SK-N-SH (cell line): ENCODE data around the gene CPED1. TPM values are rescaled to one million over a fixed set of nuclear protein-coding genes. Genes with fewer than 3 reads are reported as not detected.
A peak's percentile ranks its signal among the peaks of the same experiment; 100 is the strongest.

ENCODE experiments used
- CTCF ChIA-PET: fragments of 300-600, 350-600 bp; formaldehyde crosslinking; extraction: SDS; loops from one replicate; lab custom pipeline; 2021; lab: Yijun Ruan, JAX
- POLR2A ChIA-PET: fragments of 350-600 bp; sonication (Branson Sonifier 250); formaldehyde crosslinking; extraction: SDS; loops from one replicate; lab custom pipeline; 2020; ENCODE audit warnings: antibody characterized with exemption, inconsistent platforms; lab: Yijun Ruan, JAX
- DNase-seq: peaks from one replicate; pipeline ENCODE4 v3.0.0; 2012
- H2AFZ ChIP-seq: fragments of 200-600 bp; sonication (generic); 2 replicates; pipeline ENCODE4 v1.8.1; 2016; ENCODE audit warnings: antibody characterized with exemption, mild to moderate bottlenecking, low read depth
- H3F3A ChIP-seq: fragments of 200-600 bp; sonication (generic); replicated peaks from 2 replicates; pipeline ENCODE3; 2016; ENCODE audit warnings: antibody characterized with exemption, mild to moderate bottlenecking; ENCODE audit not compliant: insufficient read depth
- H3K27ac ChIP-seq, 2 experiments: fragments of 200-500 bp in 1 of 2; fragments of 200-600 bp in 1 of 2; sonication (Bioruptor generic) in 1 of 2; sonication (generic), shearing (Covaris generic) in 1 of 2; 2 replicates each; pipeline versions ENCODE4 v1.5.1 to v1.6.1; 2014 to 2016; ENCODE audit warnings: low read depth in 2 of 2, inconsistent platforms in 1 of 2, low read length in 1 of 2, mild to moderate bottlenecking in 1 of 2, mixed read lengths in 1 of 2
- H3K27me3 ChIP-seq: fragments of 200-600 bp; sonication (generic), shearing (Covaris generic); 2 replicates; pipeline ENCODE4 v1.6.1; 2016; ENCODE audit warnings: mixed run types; ENCODE audit not compliant: insufficient read depth
- H3K36me3 ChIP-seq, 2 experiments: fragments of 200-500 bp in 1 of 2; fragments of 200-600 bp in 1 of 2; sonication (Bioruptor generic) in 1 of 2; sonication (generic) in 1 of 2; replicated peaks in 1 of 2; 2 replicates each; pipeline versions ENCODE3 to v1.5.1; 2014 to 2016; ENCODE audit warnings: low read length in 1 of 2, mild to moderate bottlenecking in 1 of 2; ENCODE audit not compliant: insufficient read depth in 2 of 2, control insufficient read depth in 1 of 2
- H3K4me1 ChIP-seq, 2 experiments: fragments of 200-500 bp in 1 of 2; fragments of 200-600 bp in 1 of 2; sonication (Bioruptor generic) in 1 of 2; sonication (generic), shearing (Covaris generic) in 1 of 2; 2 replicates each; pipeline versions ENCODE4 v1.5.1 to v1.6.1; 2014 to 2016; ENCODE audit warnings: low read depth in 1 of 2, low read length in 1 of 2, mixed run types in 1 of 2; ENCODE audit not compliant: insufficient read depth in 2 of 2, control insufficient read depth in 1 of 2
- H3K4me2 ChIP-seq: fragments of 200-600 bp; sonication (generic), shearing (Covaris generic); 2 replicates; pipeline ENCODE4 v1.6.1; 2017; ENCODE audit warnings: mixed run types
- H3K4me3 ChIP-seq, 2 experiments: fragments of 200-500 bp in 1 of 2; fragments of 200-600 bp in 1 of 2; sonication (Bioruptor generic) in 1 of 2; sonication (generic), shearing (Covaris generic) in 1 of 2; 2 replicates each; pipeline versions ENCODE4 v1.5.1 to v1.8.1; 2014 to 2016; ENCODE audit warnings: low read depth in 2 of 2, inconsistent platforms in 1 of 2, low read length in 1 of 2, mild to moderate bottlenecking in 1 of 2, mixed read lengths in 1 of 2, moderate library complexity in 1 of 2
- H3K79me2 ChIP-seq: fragments of 200-600 bp; sonication (generic); 2 replicates; pipeline ENCODE4 v1.8.1; 2017; ENCODE audit warnings: mild to moderate bottlenecking; ENCODE audit not compliant: insufficient read depth
- H3K9ac ChIP-seq: fragments of 200-600 bp; sonication (generic); 2 replicates; pipeline ENCODE4 v1.6.1; 2017; ENCODE audit warnings: mixed run types
- H3K9me2 ChIP-seq: fragments of 200-600 bp; sonication (generic); 2 replicates; pipeline ENCODE4 v1.6.1; 2017; ENCODE audit warnings: mixed run types
- H3K9me3 ChIP-seq: fragments of 200-600 bp; sonication (generic); 2 replicates; pipeline ENCODE4 v1.6.1; 2017; ENCODE audit warnings: mixed run types, mild to moderate bottlenecking, moderate library complexity
- H4K20me1 ChIP-seq: fragments of 200-600 bp; sonication (generic); 2 replicates; pipeline ENCODE4 v1.6.1; 2017; ENCODE audit warnings: mild to moderate bottlenecking, mixed run types; ENCODE audit not compliant: insufficient read depth
- FOSL2 ChIP-seq: IDR thresholded peaks from 2 replicates; pipeline ENCODE4 v1.4.0; 2012; ENCODE audit warnings: low read depth, mild to moderate bottlenecking, moderate library complexity, borderline replicate concordance
- FOXJ3 ChIP-seq: sonication (generic); formaldehyde crosslinking; IDR thresholded peaks from 2 replicates; pipeline ENCODE4 v1.5.1; 2020; ENCODE audit warnings: mild to moderate bottlenecking, missing genetic modification reagents
- IRF3 ChIP-seq: fragments of 150-350 bp; IDR thresholded peaks from 2 replicates; pipeline ENCODE4 v1.6.1; 2016; ENCODE audit warnings: mild to moderate bottlenecking, low read depth, low read length
- JUND ChIP-seq: IDR thresholded peaks from 2 replicates; pipeline ENCODE4 v1.4.0; 2012
- NRF1 ChIP-seq: IDR thresholded peaks from 2 replicates; pipeline ENCODE4 v1.6.1; 2012; ENCODE audit warnings: low read depth, mild to moderate bottlenecking, low read length
- RAD21 ChIP-seq: IDR thresholded peaks from 2 replicates; pipeline ENCODE4 v1.6.1; 2012; ENCODE audit warnings: mild to moderate bottlenecking, low read length
- RXRA ChIP-seq: IDR thresholded peaks from 2 replicates; pipeline ENCODE4 v1.4.0; 2012; ENCODE audit warnings: low read depth, mild to moderate bottlenecking, borderline replicate concordance
- YY1 ChIP-seq: IDR thresholded peaks from 2 replicates; pipeline ENCODE4 v1.4.0; 2012; ENCODE audit warnings: low read depth, mild to moderate bottlenecking
- WGBS: methylation state at CpG from one replicate; pipeline ENCODE4 v1.1.6; 2017; ENCODE audit warnings: low lambda C conversion rate; 5-methylcytosine and 5-hydroxymethylcytosine counted together
- polyA plus RNA-seq, 3 experiments: library from polyadenylated mRNA; depleted of rRNA; stranded (reverse); fragments of >200 nt; gene quantifications; 2 replicates each; pipeline ENCODE4 v1.2.3, GENCODE V29; 2012

The CPED1 gene
- polyA plus RNA-seq, 1 of the 3 experiments (the other 2 are of a cell fraction), result 4.4 TPM

- WGBS, result 74% methylated on average over 8 of the region's 8 CpGs
- H3K4me1 ChIP-seq, result peaks cover 0 to 58% of the 10 kb centered on the region in 2 experiments; a peak in 2 of 4 replicates
- H3K27ac ChIP-seq, result no peak overlapping the region; a peak in 1 of 4 replicates
Observed at GRCh38 chr7:121302214-121302745, 313.8 kb downstream of the CPED1 start.

GRCh38 chr7:121303422-121304101 is 315.1 kb downstream of the CPED1 start:
- H4K20me1 ChIP-seq, result no peaks in the 10 kb centered on the region
- no peak overlapping the region for H2AFZ ChIP-seq
- H3K4me2 ChIP-seq, result no peak overlapping the region
- H3K27ac ChIP-seq, result peak overlapping the region in 1 of 2 experiments; percentile 94; a peak in 2 of 4 replicates
- peaks cover 0 to 47% of the 10 kb centered on the region in 2 experiments; a peak in 2 of 4 replicates for H3K4me1 ChIP-seq
- CTCF ChIA-PET, result interaction anchor here (0.8 to 2.1 kb wide), 5 partner anchors 21 to 195 kb away, joined by 3 to 8 read pairs (median 5); no protein-coding TSS in a partner anchor
- H3K9ac ChIP-seq, result no peak overlapping the region
- TF ChIP-seq IRF3, result no peak
- no peak for TF ChIP-seq RXRA
- TF ChIP-seq NRF1, result no peak
- TF ChIP-seq RAD21, result peak; percentile 42
- H3K36me3 ChIP-seq, result no peaks in the 10 kb centered on the region
- no peaks in the 10 kb centered on the region for H3K9me2 ChIP-seq
- POLR2A ChIA-PET, result interaction anchor here (0.7 kb wide), 1 partner anchor 59 kb away, joined by 3 read pairs; no protein-coding TSS in a partner anchor
- 83% methylated on average over 6 of the region's 6 CpGs for WGBS
- H3K4me3 ChIP-seq, result no peak overlapping the region
- no peaks in the 10 kb centered on the region for H3K27me3 ChIP-seq
- no peak for DNase-seq
- no peaks in the 10 kb centered on the region for H3K79me2 ChIP-seq
- no peaks in the 10 kb centered on the region for H3F3A ChIP-seq
- no peaks in the 10 kb centered on the region for H3K9me3 ChIP-seq

More at GRCh38 chr7:121302214-121302745, 313.8 kb downstream of the CPED1 start:
- no peak overlapping the region for H3K4me3 ChIP-seq
- no peaks in the 10 kb centered on the region for H4K20me1 ChIP-seq
- H3K27me3 ChIP-seq, result no peaks in the 10 kb centered on the region
- ChIA-PET CTCF (no interaction called here), POLR2A (no interaction called here)
- H3K9me2 ChIP-seq, result no peaks in the 10 kb centered on the region
- no peak for DNase-seq
- H3K9ac ChIP-seq, result no peak overlapping the region
- no peaks in the 10 kb centered on the region for H3K36me3 ChIP-seq
- no peaks in the 10 kb centered on the region for H3F3A ChIP-seq
- no peak overlapping the region for H2AFZ ChIP-seq
- TF ChIP-seq YY1 (no peak), FOXJ3 (CRISPR knock-in tag) (no peak), RXRA (0 out of 2 replicates have a peak, but pooled peaks have one; percentile 28), FOSL2 (no peak), JUND (0 out of 2 replicates have a peak, but pooled peaks have one; percentile 7)
- no peaks in the 10 kb centered on the region for H3K79me2 ChIP-seq
- no peaks in the 10 kb centered on the region for H3K9me3 ChIP-seq
- H3K4me2 ChIP-seq, result no peak overlapping the region
